Activated naive CD4-positive, alpha-beta T cell treated with anti-CD3 and anti-CD28 coated beads for 36 hours (primary cell): Measurements from ENCODE around the gene C1orf115. TPM values are rescaled to one million over a fixed set of nuclear protein-coding genes. Genes with fewer than 3 reads are reported as not detected.

Experiments
- total RNA-seq, 2 experiments: library from RNA; stranded (reverse); gene quantifications; one replicate each; pipeline ENCODE4 v1.2.3, GENCODE V29; 2021

C1orf115 gene
- total RNA-seq, 2 experiments from 2014 or later = 1.1 to 1.3 TPM

Other genes with a start within 250 kb of the C1orf115 start
- not detected for gene MARK1, start 162.2 kb upstream of the C1orf115 start, total RNA-seq
- not detected for gene MTARC2, start 58.0 kb downstream of the C1orf115 start, total RNA-seq
- gene MTARC1, start 96.5 kb downstream of the C1orf115 start, total RNA-seq = not detected
- gene HLX, start 189.1 kb downstream of the C1orf115 start, total RNA-seq = under 1 TPM in 1 of 2 experiments, not detected in 1; 0.12 TPM